ENCODE results near the gene ADARB1. TPM values are rescaled to one million over a fixed set of nuclear protein-coding genes. Genes with fewer than 3 reads are reported as not detected.

ADARB1 gene
- total RNA-seq, 1 experiment from 2014 or later: 31.9 TPM

GRCh38 chr21:45029948-45030681 is 44.3 kb upstream of the ADARB1 start:
- POLR2A ChIA-PET (ENCODE audit: low non-redundant PET): no interaction called here
- H3K4me3 ChIP-seq (ENCODE audit: low read depth, low read length, poor library complexity, severe bottlenecking): no peak overlapping the region
- H3K4me1 ChIP-seq (ENCODE audit: insufficient read depth, low read length, poor library complexity, severe bottlenecking): peaks cover 7% of the 10 kb centered on the region
- BruUV-seq (replicated peaks): no TSS peak
- no peaks in the 10 kb centered on the region for H3K36me3 ChIP-seq (ENCODE audit: insufficient read depth, low read length, poor library complexity, severe bottlenecking)
- no peaks in the 10 kb centered on the region for H3K27me3 ChIP-seq (replicated peaks; ENCODE audit: insufficient read depth, low read depth, low read length, poor library complexity)
- H3K9me3 ChIP-seq (ENCODE audit: low read depth, low read length, poor library complexity, severe bottlenecking): no peaks in the 10 kb centered on the region
- TF ChIP-seq CTCF (conservative IDR thresholded peaks at IDR 0.05; ENCODE audit: low read depth, low read length) (no peak), EZH2 (IDR thresholded peaks at IDR 0.05; ENCODE audit: borderline replicate concordance, low read depth, low read length, poor library complexity, severe bottlenecking) (no peak)
- H3K27ac ChIP-seq (ENCODE audit: low read depth, low read length, poor library complexity, severe bottlenecking): no peak overlapping the region
- DNase-seq (ENCODE audit: low spot score): no peak
- CTCF ChIA-PET: no interaction called here
- intact Hi-C loops (cut with micrococcal nuclease; ENCODE audit: unreplicated experiment): no loop called here

- Histone ChIP-seq H3K36me3 (ENCODE audit: insufficient read depth, low read length, poor library complexity, severe bottlenecking) (no peaks in the 10 kb centered on the region), H3K4me1 (ENCODE audit: insufficient read depth, low read length, poor library complexity, severe bottlenecking) (peaks cover 7% of the 10 kb centered on the region), H3K27ac (ENCODE audit: low read depth, low read length, poor library complexity, severe bottlenecking) (no peak overlapping the region), H3K9me3 (ENCODE audit: low read depth, low read length, poor library complexity, severe bottlenecking) (no peaks in the 10 kb centered on the region), H3K4me3 (ENCODE audit: low read depth, low read length, poor library complexity, severe bottlenecking) (no peak overlapping the region), H3K27me3 (replicated peaks; ENCODE audit: insufficient read depth, low read depth, low read length, poor library complexity) (no peaks in the 10 kb centered on the region)
- intact Hi-C loops (cut with micrococcal nuclease; ENCODE audit: unreplicated experiment): no loop called here
- no peak for DNase-seq (ENCODE audit: low spot score)
- CTCF ChIA-PET: no interaction called here
- no TSS peak for BruUV-seq (replicated peaks)
- POLR2A ChIA-PET (ENCODE audit: low non-redundant PET): no interaction called here
- TF ChIP-seq EZH2 (IDR thresholded peaks at IDR 0.05; ENCODE audit: borderline replicate concordance, low read depth, low read length, poor library complexity, severe bottlenecking) (no peak), CTCF (conservative IDR thresholded peaks at IDR 0.05; ENCODE audit: low read depth, low read length) (no peak)
Measured at GRCh38 chr21:45030682-45031570, 43.5 kb upstream of the ADARB1 start.

GRCh38 chr21:45031571-45032191 is 42.7 kb upstream of the ADARB1 start:
- Histone ChIP-seq H3K36me3 (ENCODE audit: insufficient read depth, low read length, poor library complexity, severe bottlenecking) (no peaks in the 10 kb centered on the region), H3K27me3 (replicated peaks; ENCODE audit: insufficient read depth, low read depth, low read length, poor library complexity) (no peaks in the 10 kb centered on the region), H3K4me3 (ENCODE audit: low read depth, low read length, poor library complexity, severe bottlenecking) (no peak overlapping the region), H3K9me3 (ENCODE audit: low read depth, low read length, poor library complexity, severe bottlenecking) (peaks cover 4% of the 10 kb centered on the region), H3K27ac (ENCODE audit: low read depth, low read length, poor library complexity, severe bottlenecking) (no peak overlapping the region), H3K4me1 (ENCODE audit: insufficient read depth, low read length, poor library complexity, severe bottlenecking) (peaks cover 7% of the 10 kb centered on the region)
- ChIA-PET POLR2A (ENCODE audit: low non-redundant PET) (no interaction called here), CTCF (no interaction called here)
- no TSS peak for BruUV-seq (replicated peaks)
- DNase-seq (ENCODE audit: low spot score): no peak
- TF ChIP-seq EZH2 (IDR thresholded peaks at IDR 0.05; ENCODE audit: borderline replicate concordance, low read depth, low read length, poor library complexity, severe bottlenecking) (no peak), CTCF (conservative IDR thresholded peaks at IDR 0.05; ENCODE audit: low read depth, low read length) (no peak)
- intact Hi-C loops (cut with micrococcal nuclease; ENCODE audit: unreplicated experiment): no loop called here
